Measurements from ENCODE around the gene RHOXF1.
"Not testable (repeated sequence)": the region's sequence is repeated elsewhere in the genome, so short reads cannot be mapped to it uniquely, and the experiment has no call there.

Gene RHOXF1

GRCh38 chrX:120115438-120115963 is at the start of gene RHOXF1:
Gene RHOXF1, minus strand, starts transcription at chrX:120115913. Its CDS starts 51 bp downstream, at chrX:120115862.
- DNase-seq = no peak

GRCh38 chrX:120159086-120159485 is 43.4 kb upstream of the RHOXF1 start:
- DNase-seq = not testable (repeated sequence)

GRCh38 chrX:120158313-120158712 is 42.6 kb upstream of the RHOXF1 start, which contains the start of gene RHOXF2:
Gene RHOXF2, plus strand, starts transcription at chrX:120158613. Its CDS starts 138 bp downstream, at chrX:120158751.
- not testable (repeated sequence) for DNase-seq

GRCh38 chrX:120150109-120150744 is 34.5 kb upstream of the RHOXF1 start:
- DNase-seq = not testable (repeated sequence)

GRCh38 chrX:120147537-120147936 is 31.8 kb upstream of the RHOXF1 start:
- DNase-seq = no peak

GRCh38 chrX:120146323-120146722 is 30.6 kb upstream of the RHOXF1 start:
- DNase-seq = not testable (repeated sequence)

GRCh38 chrX:120145295-120145925 is 29.7 kb upstream of the RHOXF1 start:
- DNase-seq = no peak

GRCh38 chrX:120144178-120144844 is 28.6 kb upstream of the RHOXF1 start:
- no peak for DNase-seq

GRCh38 chrX:120140293-120140981 is 24.7 kb upstream of the RHOXF1 start:
- no peak for DNase-seq

- DNase-seq = no peak
These were observed 21.7 kb upstream of the RHOXF1 start for GRCh38 chrX:120137439-120137838.

- DNase-seq = no peak
These were observed 21.1 kb upstream of the RHOXF1 start for GRCh38 chrX:120136840-120137239.

GRCh38 chrX:120136128-120136527 is 20.4 kb upstream of the RHOXF1 start:
- no peak for DNase-seq

GRCh38 chrX:120128306-120128846 is 12.7 kb upstream of the RHOXF1 start:
- not testable (repeated sequence) for DNase-seq

GRCh38 chrX:120125444-120125843 is 9.7 kb upstream of the RHOXF1 start:
- DNase-seq = no peak

- no peak for DNase-seq
These were observed 4.5 kb upstream of the RHOXF1 start for GRCh38 chrX:120120223-120120622.

GRCh38 chrX:120111611-120112010 is 4.1 kb downstream of the RHOXF1 start:
- DNase-seq = no peak

- no peak for DNase-seq
These were observed 6.3 kb downstream of the RHOXF1 start for GRCh38 chrX:120109378-120109777.

GRCh38 chrX:120104707-120105106 is 11.0 kb downstream of the RHOXF1 start:
- DNase-seq = not testable (repeated sequence)

GRCh38 chrX:120101057-120101456 is 14.7 kb downstream of the RHOXF1 start:
- DNase-seq = not testable (repeated sequence)

GRCh38 chrX:120090208-120090607 is 25.5 kb downstream of the RHOXF1 start:
- DNase-seq = no peak

- no peak for DNase-seq
These were observed 28.3 kb downstream of the RHOXF1 start for GRCh38 chrX:120087289-120088017.
